K562 (cell line): ENCODE data around the gene ANKS1A. TPM values are rescaled to one million over a fixed set of nuclear protein-coding genes. Genes with fewer than 3 reads are reported as not detected.

ENCODE experiments used
- ATF6 ChIP-seq: sonication (generic); formaldehyde crosslinking; IDR thresholded peaks from 2 replicates; pipeline ENCODE4 v1.4.0; 2020; ENCODE audit warnings: mild to moderate bottlenecking, missing genetic modification reagents
- FOXJ2 ChIP-seq: fragments of 200-800 bp; sonication (Bioruptor generic); IDR thresholded peaks from 2 replicates; pipeline ENCODE4 v1.6.1; 2016; ENCODE audit warnings: missing genetic modification characterization, missing compliant biosample characterization
- HLTF ChIP-seq: fragments of 450-650 bp; IDR thresholded peaks from 2 replicates; pipeline ENCODE4 v1.6.1; 2016
- ILF3 ChIP-seq: fragments of 450-650 bp; IDR thresholded peaks from 2 replicates; pipeline ENCODE4 v1.6.1; 2018; ENCODE audit warnings: antibody characterized with exemption, mild to moderate bottlenecking, moderate library complexity, borderline replicate concordance
- MCM2 ChIP-seq: fragments of 450-650 bp; IDR thresholded peaks from 2 replicates; pipeline ENCODE4 v1.6.1; 2017; ENCODE audit warnings: low read depth, mild to moderate bottlenecking
- MTF1 ChIP-seq: fragments of 250-450 bp; sonication (Bioruptor Pico); IDR thresholded peaks from 2 replicates; pipeline ENCODE4 v1.9.0; 2021; ENCODE audit warnings: moderate library complexity, mild to moderate bottlenecking, inconsistent platforms, borderline replicate concordance
- SP2 ChIP-seq: IDR thresholded peaks from 2 replicates; pipeline ENCODE4 v1.6.1; 2011; ENCODE audit warnings: mild to moderate bottlenecking, low read depth, low read length, moderate library complexity; ENCODE audit not compliant: poor library complexity, severe bottlenecking; ENCODE audit errors: extremely low read depth
- TRIM25 ChIP-seq: fragments of 450-650 bp; IDR thresholded peaks from 2 replicates; pipeline ENCODE4 v1.7.0; 2016; ENCODE audit warnings: borderline replicate concordance
- ZMIZ1 ChIP-seq, 2 experiments: fragments of 150-350 bp in 1 of 2; IDR thresholded peaks; 2 replicates each; pipeline ENCODE4 v1.6.1; 2012 to 2016; ENCODE audit warnings: low read depth in 2 of 2, low read length in 2 of 2, mild to moderate bottlenecking in 1 of 2, moderate library complexity in 1 of 2
- ZNF124 ChIP-seq: sonication (generic); formaldehyde crosslinking; IDR thresholded peaks from 2 replicates; pipeline ENCODE4 v1.8.1; 2022; ENCODE audit warnings: missing genetic modification reagents
- polyA plus RNA-seq, 8 experiments: library from polyadenylated mRNA; depleted of rRNA in 4 of 8; stranded (reverse) in 5 of 8; unstranded in 3 of 8; fragments of >200 nt; fragmentation: Nextera tagmentation in 2 of 8; fragmentation: Illumina TruSeq in 1 of 8; extraction: Ambion mirVana in 2 of 8; extraction: Trizol in 1 of 8; gene quantifications; 2 replicates each; pipeline versions ENCODE4 v1.2.1 to v1.2.3, GENCODE V29; 2011 to 2014; ENCODE audit warnings: inconsistent platforms in 1 of 8, missing spikeins in 1 of 8
- total RNA-seq, 7 experiments: library from RNA; depleted of rRNA in 6 of 7; stranded (reverse); fragments of >200 nt in 6 of 7; fragmentation: Illumina TruSeq in 2 of 7; extraction: Trizol in 2 of 7; gene quantifications; 2 replicates each; pipeline versions ENCODE4 v1.2.1 to v1.2.3, GENCODE V29; 2011 to 2021; ENCODE audit warnings: low replicate concordance in 1 of 7
- TF ChIP-seq, protein P1 (sequence below): fragments of 250-450 bp; sonication (Bioruptor Pico); IDR thresholded peaks from 2 replicates; pipeline ENCODE4 v1.5.0; 2022; ENCODE audit warnings: mild to moderate bottlenecking
- TF ChIP-seq, protein P2 (sequence below): fragments of 250-450 bp; sonication (Bioruptor Pico); IDR thresholded peaks from 2 replicates; pipeline ENCODE4 v1.4.0; 2020
- TF ChIP-seq, protein P3 (sequence below): fragments of 450-650 bp; formaldehyde crosslinking; IDR thresholded peaks from 2 replicates; pipeline ENCODE4 v1.4.0; 2020; ENCODE audit warnings: mild to moderate bottlenecking, mixed read lengths

The ANKS1A gene
- total and polyA plus RNA-seq, 9 of the 15 experiments (the other 6 are each of a cell fraction or from before 2014, with no cell fraction given) = 1.1 to 13.8 (median 5.3) TPM

GRCh38 chr6:34887753-34888513, 1.1 kb upstream of the ANKS1A start, which contains the start of gene TAF11 (continued):
- TF ChIP-seq, protein P1, sequence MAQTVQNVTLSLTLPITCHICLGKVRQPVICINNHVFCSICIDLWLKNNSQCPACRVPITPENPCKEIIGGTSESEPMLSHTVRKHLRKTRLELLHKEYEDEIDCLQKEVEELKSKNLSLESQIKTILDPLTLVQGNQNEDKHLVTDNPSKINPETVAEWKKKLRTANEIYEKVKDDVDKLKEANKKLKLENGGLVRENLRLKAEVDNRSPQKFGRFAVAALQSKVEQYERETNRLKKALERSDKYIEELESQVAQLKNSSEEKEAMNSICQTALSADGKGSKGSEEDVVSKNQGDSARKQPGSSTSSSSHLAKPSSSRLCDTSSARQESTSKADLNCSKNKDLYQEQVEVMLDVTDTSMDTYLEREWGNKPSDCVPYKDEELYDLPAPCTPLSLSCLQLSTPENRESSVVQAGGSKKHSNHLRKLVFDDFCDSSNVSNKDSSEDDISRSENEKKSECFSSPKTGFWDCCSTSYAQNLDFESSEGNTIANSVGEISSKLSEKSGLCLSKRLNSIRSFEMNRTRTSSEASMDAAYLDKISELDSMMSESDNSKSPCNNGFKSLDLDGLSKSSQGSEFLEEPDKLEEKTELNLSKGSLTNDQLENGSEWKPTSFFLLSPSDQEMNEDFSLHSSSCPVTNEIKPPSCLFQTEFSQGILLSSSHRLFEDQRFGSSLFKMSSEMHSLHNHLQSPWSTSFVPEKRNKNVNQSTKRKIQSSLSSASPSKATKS (CRISPR knock-in tag) = no peak
- TF ChIP-seq HLTF (peak; percentile 79; the same call in 1 of the 2 replicates), MTF1 (CRISPR knock-in tag) (no peak), FOXJ2 (no peak), TRIM25 (no peak), MCM2 (no peak), ZMIZ1 (IDR thresholded peaks at IDR 0.05; ENCODE audit: low read depth in 2 of 2, low read length in 2 of 2) (peak in 1 of 2 experiments; percentile 6; a peak in 1 of 4 replicates), ZNF124 (CRISPR knock-in tag) (no peak), ATF6 (CRISPR knock-in tag) (no peak), SP2 (peak; percentile 17), ILF3 (peak; percentile 39; the same call in 1 of the 2 replicates)
- TF ChIP-seq, protein P2, sequence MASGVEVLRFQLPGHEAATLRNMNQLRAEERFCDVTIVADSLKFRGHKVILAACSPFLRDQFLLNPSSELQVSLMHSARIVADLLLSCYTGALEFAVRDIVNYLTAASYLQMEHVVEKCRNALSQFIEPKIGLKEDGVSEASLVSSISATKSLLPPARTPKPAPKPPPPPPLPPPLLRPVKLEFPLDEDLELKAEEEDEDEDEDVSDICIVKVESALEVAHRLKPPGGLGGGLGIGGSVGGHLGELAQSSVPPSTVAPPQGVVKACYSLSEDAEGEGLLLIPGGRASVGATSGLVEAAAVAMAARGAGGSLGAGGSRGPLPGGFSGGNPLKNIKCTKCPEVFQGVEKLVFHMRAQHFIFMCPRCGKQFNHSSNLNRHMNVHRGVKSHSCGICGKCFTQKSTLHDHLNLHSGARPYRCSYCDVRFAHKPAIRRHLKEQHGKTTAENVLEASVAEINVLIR (CRISPR knock-in tag) = peak; percentile 97
- TF ChIP-seq, protein P3, sequence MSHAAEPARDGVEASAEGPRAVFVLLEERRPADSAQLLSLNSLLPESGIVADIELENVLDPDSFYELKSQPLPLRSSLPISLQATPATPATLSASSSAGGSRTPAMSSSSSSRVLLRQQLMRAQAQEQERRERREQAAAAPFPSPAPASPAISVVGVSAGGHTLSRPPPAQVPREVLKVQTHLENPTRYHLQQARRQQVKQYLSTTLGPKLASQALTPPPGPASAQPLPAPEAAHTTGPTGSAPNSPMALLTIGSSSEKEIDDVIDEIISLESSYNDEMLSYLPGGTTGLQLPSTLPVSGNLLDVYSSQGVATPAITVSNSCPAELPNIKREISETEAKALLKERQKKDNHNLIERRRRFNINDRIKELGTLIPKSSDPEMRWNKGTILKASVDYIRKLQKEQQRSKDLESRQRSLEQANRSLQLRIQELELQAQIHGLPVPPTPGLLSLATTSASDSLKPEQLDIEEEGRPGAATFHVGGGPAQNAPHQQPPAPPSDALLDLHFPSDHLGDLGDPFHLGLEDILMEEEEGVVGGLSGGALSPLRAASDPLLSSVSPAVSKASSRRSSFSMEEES (CRISPR knock-in tag) = no peak
